IMR-90 (cell line): ENCODE measurements around the gene ANK2. TPM values are rescaled to one million over a fixed set of nuclear protein-coding genes. Genes with fewer than 3 reads are reported as not detected.

Experiments
- ATAC-seq: fragments of 200-7000 bp; cut with Tn5 transposase; 2 replicates; pipeline ENCODE4 v1.9.1; 2020; ENCODE audit warnings: low read depth, mild to moderate bottlenecking, moderate library complexity
- BruUV-seq: library from RNA; stranded (reverse); fragments of 400-500 nt; replicated peaks from 2 replicates; lab custom pipeline; 2021; lab: Mats Ljungman, UMichigan
- CTCF ChIA-PET: fragments of 300-600 bp; formaldehyde crosslinking; extraction: SDS; loops from one replicate; lab custom pipeline; 2021; ENCODE audit warnings: antibody characterized with exemption; lab: Yijun Ruan, JAX
- POLR2A ChIA-PET: fragments of 300-600 bp; sonication (Branson Sonifier 250); formaldehyde crosslinking; loops from one replicate; lab custom pipeline; 2022; ENCODE audit warnings: antibody characterized with exemption; ENCODE audit not compliant: unreplicated experiment; lab: Charles Lee
- DNase-seq: peaks from one replicate; pipeline ENCODE4 v3.0.0; 2013
- H2AFZ ChIP-seq: replicated peaks from 2 replicates; pipeline ENCODE3; 2013; ENCODE audit warnings: low read length, mild to moderate bottlenecking; ENCODE audit not compliant: poor library complexity
- H2AK5ac ChIP-seq: 2 replicates; pipeline ENCODE4 v1.6.1; 2013; ENCODE audit warnings: low read depth, low read length, inconsistent platforms
- H2AK9ac ChIP-seq: replicated peaks from 2 replicates; pipeline ENCODE3; 2013; ENCODE audit warnings: mild to moderate bottlenecking, low read depth, low read length, moderate library complexity; ENCODE audit not compliant: poor library complexity
- H2BK120ac ChIP-seq: 2 replicates; pipeline ENCODE4 v1.6.1; 2013; ENCODE audit warnings: low read depth, low read length, inconsistent platforms
- H2BK15ac ChIP-seq: 3 replicates; pipeline ENCODE4 v1.6.1; 2013; ENCODE audit warnings: low read depth, low read length, inconsistent platforms
- H2BK20ac ChIP-seq: 2 replicates; pipeline ENCODE4 v1.6.1; 2013; ENCODE audit warnings: low read depth, mild to moderate bottlenecking, inconsistent platforms, low read length, moderate library complexity
- H2BK5ac ChIP-seq: 2 replicates; pipeline ENCODE4 v1.6.1; 2013; ENCODE audit warnings: mild to moderate bottlenecking, low read depth, low read length, inconsistent platforms; ENCODE audit not compliant: poor library complexity, severe bottlenecking
- H3K14ac ChIP-seq: replicated peaks from 2 replicates; pipeline ENCODE4 v1.6.1; 2013; ENCODE audit warnings: low read depth, low read length, inconsistent platforms
- H3K18ac ChIP-seq: 2 replicates; pipeline ENCODE4 v1.6.1; 2013; ENCODE audit warnings: low read depth, low read length, control low read depth
- H3K23ac ChIP-seq: 2 replicates; pipeline ENCODE4 v1.6.1; 2013; ENCODE audit warnings: low read depth, low read length, inconsistent platforms
- H3K27ac ChIP-seq: 2 replicates; pipeline ENCODE4 v1.5.1; 2013; ENCODE audit warnings: mild to moderate bottlenecking, control low read depth, low read length; ENCODE audit not compliant: insufficient read depth
- H3K27me3 ChIP-seq: 2 replicates; pipeline ENCODE4 v1.6.1; 2013; ENCODE audit warnings: low read length; ENCODE audit not compliant: control insufficient read depth, insufficient read depth
- H3K36me3 ChIP-seq: 2 replicates; pipeline ENCODE4 v1.6.1; 2013; ENCODE audit warnings: low read length, mixed read lengths; ENCODE audit not compliant: control insufficient read depth, insufficient read depth
- H3K4ac ChIP-seq: 2 replicates; pipeline ENCODE4 v1.6.1; 2013; ENCODE audit warnings: low read depth, low read length, inconsistent platforms
- H3K4me1 ChIP-seq: 2 replicates; pipeline ENCODE4 v1.6.1; 2013; ENCODE audit warnings: low read length, mixed read lengths; ENCODE audit not compliant: control insufficient read depth, insufficient read depth
- H3K4me2 ChIP-seq: 2 replicates; pipeline ENCODE4 v1.6.1; 2013; ENCODE audit warnings: low read depth, mild to moderate bottlenecking, control low read depth, low read length, moderate library complexity
- H3K4me3 ChIP-seq: 2 replicates; pipeline ENCODE4 v1.5.1; 2013; ENCODE audit warnings: low read depth, mild to moderate bottlenecking, control low read depth, low read length, moderate library complexity; ENCODE audit not compliant: insufficient read depth
- H3K56ac ChIP-seq: 2 replicates; pipeline ENCODE4 v1.6.1; 2013; ENCODE audit warnings: low read length, inconsistent platforms; ENCODE audit not compliant: insufficient read depth; ENCODE audit errors: extremely low read depth
- H3K79me1 ChIP-seq, 2 experiments: 2 replicates each; pipeline ENCODE4 v1.6.1; 2013; ENCODE audit warnings: low read length in 2 of 2, inconsistent platforms in 1 of 2, low read depth in 1 of 2
- H3K9ac ChIP-seq: 2 replicates; pipeline ENCODE4 v1.6.1; 2013; ENCODE audit warnings: low read depth, low read length, control low read depth
- H3K9me1 ChIP-seq: 2 replicates; pipeline ENCODE4 v1.6.1; 2013; ENCODE audit warnings: low read length, inconsistent platforms; ENCODE audit not compliant: insufficient read depth
- H3K9me3 ChIP-seq: 2 replicates; pipeline ENCODE4 v1.6.1; 2013; ENCODE audit warnings: low read length; ENCODE audit not compliant: control insufficient read depth, insufficient read depth
- H4K20me1 ChIP-seq: 2 replicates; pipeline ENCODE4 v1.6.1; 2013; ENCODE audit warnings: low read length, inconsistent platforms; ENCODE audit not compliant: insufficient read depth
- H4K5ac ChIP-seq: 2 replicates; pipeline ENCODE4 v1.6.1; 2013; ENCODE audit warnings: mild to moderate bottlenecking, low read depth, low read length, control low read depth
- H4K8ac ChIP-seq, 2 experiments: 2 replicates each; pipeline ENCODE4 v1.6.1; 2013; ENCODE audit warnings: low read depth in 2 of 2, low read length in 2 of 2, control low read depth in 1 of 2, inconsistent platforms in 1 of 2
- H4K91ac ChIP-seq: 2 replicates; pipeline ENCODE4 v1.6.1; 2013; ENCODE audit warnings: low read depth, low read length, inconsistent platforms; ENCODE audit not compliant: insufficient read depth
- BHLHE40 ChIP-seq: fragments of 150-350 bp; IDR thresholded peaks from 2 replicates; pipeline ENCODE4 v1.6.1; 2016; ENCODE audit warnings: mild to moderate bottlenecking, low read depth, low read length
- CHD1 ChIP-seq: IDR thresholded peaks from 2 replicates; pipeline ENCODE4 v1.6.1; 2012; ENCODE audit warnings: low read depth, low read length, improper control_type of control experiment
- CTCF ChIP-seq: conservative IDR thresholded peaks from 2 replicates; pipeline ENCODE4 v1.5.1; 2012; ENCODE audit warnings: mild to moderate bottlenecking, low read depth, low read length, improper control_type of control experiment
- ELK1 ChIP-seq: fragments of 150-350 bp; IDR thresholded peaks from 2 replicates; pipeline ENCODE4 v1.6.1; 2016; ENCODE audit warnings: low read depth, mild to moderate bottlenecking, low read length, moderate library complexity, borderline replicate concordance
- FOS ChIP-seq: fragments of 150-350 bp; IDR thresholded peaks from 2 replicates; pipeline ENCODE4 v1.6.1; 2016; ENCODE audit warnings: low read depth, low read length
- MAFK ChIP-seq: IDR thresholded peaks from 2 replicates; pipeline ENCODE4 v1.6.1; 2012; ENCODE audit warnings: low read depth, low read length, improper control_type of control experiment
- MAZ ChIP-seq: IDR thresholded peaks from 2 replicates; pipeline ENCODE4 v1.6.1; 2012; ENCODE audit warnings: low read depth, mild to moderate bottlenecking, low read length, improper control_type of control experiment, moderate library complexity, borderline replicate concordance
- MXI1 ChIP-seq: IDR thresholded peaks from 2 replicates; pipeline ENCODE4 v1.6.1; 2012; ENCODE audit warnings: low read depth, mild to moderate bottlenecking, low read length, moderate library complexity, borderline replicate concordance
- NFE2L2 ChIP-seq: fragments of 150-350 bp; IDR thresholded peaks from 2 replicates; pipeline ENCODE4 v1.6.1; 2016; ENCODE audit warnings: low read depth, mild to moderate bottlenecking, low read length
- POLR2A ChIP-seq: IDR thresholded peaks from 2 replicates; pipeline ENCODE4 v1.6.1; 2012; ENCODE audit warnings: mild to moderate bottlenecking, low read depth, low read length
- RCOR1 ChIP-seq: IDR thresholded peaks from 2 replicates; pipeline ENCODE4 v1.6.1; 2012; ENCODE audit warnings: mild to moderate bottlenecking, low read length, improper control_type of control experiment; ENCODE audit not compliant: insufficient replicate concordance
- SMC3 ChIP-seq: fragments of 150-350 bp; IDR thresholded peaks from 2 replicates; pipeline ENCODE4 v1.6.1; 2016; ENCODE audit warnings: low read depth, mild to moderate bottlenecking, antibody characterized with exemption, low read length, moderate library complexity
- USF2 ChIP-seq: fragments of 150-350 bp; IDR thresholded peaks from 2 replicates; pipeline ENCODE4 v1.6.1; 2017; ENCODE audit warnings: mild to moderate bottlenecking, antibody characterized with exemption, low read length, low read depth
- WGBS, 2 experiments: methylation state at CpG; one replicate each; pipeline versions ENCODE4 v1.1.5 to v1.1.7; 2013; ENCODE audit warnings: missing lambda C conversion rate in 2 of 2; ENCODE audit not compliant: insufficient read length in 1 of 2; ENCODE audit errors: extremely low coverage in 2 of 2; 5-methylcytosine and 5-hydroxymethylcytosine counted together
- dilution Hi-C: fragments of 300-500 bp; cut with HindIII; formaldehyde crosslinking; loops from one replicate; pipeline ENCODE4 v1.14.3; 2018; ENCODE audit warnings: low sequenced_read_pairs; ENCODE audit not compliant: unreplicated experiment
- in situ Hi-C: fragments of 300-500 bp; cut with MboI; formaldehyde crosslinking; loops from 3 replicates; pipeline ENCODE4 v1.14.3; 2019; ENCODE audit warnings: low sequenced_read_pairs, inconsistent platforms, mixed read lengths
- intact Hi-C: fragments of 100-400 bp; cut with micrococcal nuclease; formaldehyde crosslinking; loops from 2 replicates; pipeline ENCODE4 v1.10.0; 2022
- polyA plus RNA-seq, 3 experiments: library from polyadenylated mRNA; depleted of rRNA; stranded (reverse); fragments of >200 nt; gene quantifications; 2 replicates each; pipeline ENCODE4 v1.2.3, GENCODE V29; 2012; ENCODE audit warnings: low replicate concordance in 1 of 3
- total RNA-seq: library from RNA; depleted of rRNA; stranded (reverse); fragments of >200 nt; gene quantifications from 2 replicates; pipeline ENCODE4 v1.2.3, GENCODE V29; 2012

Gene ANK2
- total and polyA plus RNA-seq, 2 of the 4 experiments (the other 2 are of a cell fraction): 0.82 to 6.6 TPM

- no peak overlapping the region for H2BK120ac ChIP-seq
- no peak overlapping the region for H3K4ac ChIP-seq
- H2BK5ac ChIP-seq: no peak overlapping the region
- H3K36me3 ChIP-seq: no peaks in the 10 kb centered on the region
- no peak overlapping the region for H3K56ac ChIP-seq
- TF ChIP-seq MAZ (no peak), RCOR1 (no peak), POLR2A (no peak), BHLHE40 (no peak), FOS (no peak), MAFK (no peak), CTCF (no peak), MXI1 (no peak), CHD1 (no peak), NFE2L2 (no peak), SMC3 (no peak), USF2 (no peak), ELK1 (no peak)
- no peaks in the 10 kb centered on the region for H4K20me1 ChIP-seq
- intact Hi-C loops (loop anchor here (10.0 kb wide), 1 partner anchor 1593 kb away; no protein-coding TSS in a partner anchor), dilution Hi-C loops (no loop called here), in situ Hi-C loops (no loop called here)
- no peaks in the 10 kb centered on the region; the same call in 1 of the 2 replicates for H3K27me3 ChIP-seq
- H2BK20ac ChIP-seq: no peak overlapping the region
- H4K91ac ChIP-seq: no peak overlapping the region
- ChIA-PET POLR2A (no interaction called here), CTCF (no interaction called here)
- no peak overlapping the region for H3K4me2 ChIP-seq
- H2AK5ac ChIP-seq: no peak overlapping the region
- no peak overlapping the region for H4K5ac ChIP-seq
- H2AK9ac ChIP-seq: no peak overlapping the region
- H3K18ac ChIP-seq: no peak overlapping the region
- WGBS, 2 experiments: 60% methylated on average over 1 of the region's 1 CpG; no CpG with 5 or more reads in 1 of the 2 experiments
- H3K27ac ChIP-seq: no peak overlapping the region
- no peak overlapping the region for H2AFZ ChIP-seq
- DNase-seq: peak; percentile 5
- H3K9ac ChIP-seq: no peak overlapping the region
- H4K8ac ChIP-seq: no peak overlapping the region
- no peak overlapping the region for H3K14ac ChIP-seq
- H3K9me1 ChIP-seq: no peaks in the 10 kb centered on the region
- peak; percentile 64 for ATAC-seq
- no peaks in the 10 kb centered on the region for H3K9me3 ChIP-seq
- BruUV-seq: no TSS peak
- H3K4me1 ChIP-seq: no peaks in the 10 kb centered on the region
- H3K23ac ChIP-seq: no peak overlapping the region
- H3K4me3 ChIP-seq: no peak overlapping the region
- no peaks in the 10 kb centered on the region for H3K79me1 ChIP-seq
- no peak overlapping the region for H2BK15ac ChIP-seq
Measured at GRCh38 chr4:113101669-113102068, 52.2 kb downstream of the ANK2 start.
